ENCODE measurements around the gene LIN7C.
"Not testable (repeated sequence)": the region's sequence is repeated elsewhere in the genome, so short reads cannot be mapped to it uniquely, and the experiment has no call there.

The LIN7C gene

GRCh38 chr11:27468995-27469695 lies 37.4 kb downstream of the LIN7C start:
- no peak for ATAC-seq
- DNase-seq, result no peak

GRCh38 chr11:27468209-27468994 lies 38.2 kb downstream of the LIN7C start:
- ATAC-seq, result no peak
- no peak for DNase-seq

DNA sequence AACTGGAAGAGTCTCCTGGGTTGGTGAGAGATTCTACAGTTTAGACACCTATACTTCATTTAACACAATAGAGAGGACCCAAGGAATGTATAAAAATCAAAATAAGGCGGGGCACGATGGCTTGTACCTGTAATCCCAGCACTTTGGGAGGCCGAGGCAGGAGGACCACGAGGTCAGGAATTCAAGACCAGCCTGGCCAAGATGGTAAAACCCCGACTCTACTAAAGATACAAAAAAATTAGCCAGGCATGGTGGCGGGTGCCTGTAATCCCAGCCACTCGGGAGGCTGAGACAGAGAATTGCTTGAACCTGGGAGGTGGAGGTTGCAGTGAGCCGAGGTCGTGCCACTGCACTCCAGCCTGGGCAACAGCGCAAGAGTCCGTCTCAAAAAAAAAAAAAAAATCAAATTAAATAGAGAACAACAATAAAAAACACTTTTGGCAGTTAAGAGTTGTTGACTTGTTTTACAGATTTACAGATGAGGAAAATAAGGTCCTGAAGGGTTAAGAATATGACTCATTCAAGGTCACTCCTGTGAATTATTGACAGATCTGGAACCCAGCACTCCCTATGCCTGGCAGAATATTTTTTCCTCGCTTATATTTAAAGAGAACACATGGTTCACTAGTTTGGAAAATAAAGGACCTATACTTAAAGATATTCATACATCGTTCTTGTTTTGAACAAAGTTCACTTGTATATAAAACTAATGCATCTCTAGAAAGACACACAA lies 39.2 kb downstream of the LIN7C start:
- DNase-seq (no peak), ATAC-seq (no peak)

DNA sequence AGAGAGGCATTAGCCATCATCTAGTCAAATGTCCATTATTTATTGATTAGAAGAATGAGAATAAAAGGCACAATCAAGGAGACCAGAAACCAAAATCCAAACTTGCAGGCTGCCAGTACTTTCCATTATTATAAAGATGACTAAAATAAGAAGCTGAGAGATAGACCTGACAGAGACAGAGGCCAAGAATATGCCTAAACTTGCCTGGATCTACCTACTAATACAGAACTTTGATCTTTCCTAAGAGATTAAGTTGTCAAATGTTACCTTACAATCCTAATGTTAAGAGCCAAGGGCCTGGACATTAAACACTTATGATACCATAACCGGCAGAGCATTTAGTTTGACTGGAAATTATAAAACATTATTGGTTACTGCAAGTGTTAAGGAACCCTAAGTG lies 40.2 kb downstream of the LIN7C start:
- ATAC-seq, result no peak
- no peak for DNase-seq

DNA sequence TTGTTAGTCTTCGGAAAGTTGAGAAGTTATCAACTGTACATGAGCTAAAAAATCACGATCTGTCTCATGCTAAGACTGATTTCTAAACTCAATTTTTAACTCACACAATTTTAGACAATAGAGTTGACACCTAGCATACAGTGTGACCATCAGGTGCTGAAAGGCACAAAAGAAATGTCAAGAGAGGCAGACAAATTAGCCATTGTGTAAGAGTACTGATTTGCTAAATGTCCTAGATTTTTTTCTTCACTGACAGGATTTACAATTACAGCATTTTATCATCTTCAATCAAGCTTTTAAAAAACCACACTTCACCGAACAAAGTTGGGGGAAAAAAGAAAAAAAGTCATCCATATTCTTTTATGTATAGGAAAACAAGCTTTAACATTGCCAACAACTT lies 40.9 kb downstream of the LIN7C start:
- ATAC-seq (no peak), DNase-seq (no peak)

DNA sequence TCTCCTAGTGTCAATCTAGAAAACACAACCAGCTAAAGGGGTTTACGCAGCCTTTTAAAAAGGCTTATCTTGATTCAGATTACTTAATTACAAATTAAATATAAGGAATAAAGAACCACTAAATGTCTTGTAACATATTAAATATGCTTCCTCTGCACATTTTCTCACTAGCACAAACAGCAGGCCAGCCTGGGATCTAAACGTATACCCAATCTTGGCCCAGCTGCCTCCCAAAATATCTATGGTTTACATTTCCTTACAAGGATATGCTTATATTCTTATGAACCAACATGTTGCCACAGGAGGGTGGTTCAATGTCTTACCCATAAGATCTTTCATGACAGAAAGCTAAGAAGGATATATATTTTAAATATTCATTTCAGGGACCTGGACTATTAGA lies 41.7 kb downstream of the LIN7C start:
- ATAC-seq (no peak), DNase-seq (no peak)

- DNase-seq (no peak), ATAC-seq (no peak)
Measured at GRCh38 chr11:27464289-27464696, 42.3 kb downstream of the LIN7C start.

GRCh38 chr11:27462543-27462942 lies 44.0 kb downstream of the LIN7C start:
- DNase-seq (no peak), ATAC-seq (no peak)

DNA sequence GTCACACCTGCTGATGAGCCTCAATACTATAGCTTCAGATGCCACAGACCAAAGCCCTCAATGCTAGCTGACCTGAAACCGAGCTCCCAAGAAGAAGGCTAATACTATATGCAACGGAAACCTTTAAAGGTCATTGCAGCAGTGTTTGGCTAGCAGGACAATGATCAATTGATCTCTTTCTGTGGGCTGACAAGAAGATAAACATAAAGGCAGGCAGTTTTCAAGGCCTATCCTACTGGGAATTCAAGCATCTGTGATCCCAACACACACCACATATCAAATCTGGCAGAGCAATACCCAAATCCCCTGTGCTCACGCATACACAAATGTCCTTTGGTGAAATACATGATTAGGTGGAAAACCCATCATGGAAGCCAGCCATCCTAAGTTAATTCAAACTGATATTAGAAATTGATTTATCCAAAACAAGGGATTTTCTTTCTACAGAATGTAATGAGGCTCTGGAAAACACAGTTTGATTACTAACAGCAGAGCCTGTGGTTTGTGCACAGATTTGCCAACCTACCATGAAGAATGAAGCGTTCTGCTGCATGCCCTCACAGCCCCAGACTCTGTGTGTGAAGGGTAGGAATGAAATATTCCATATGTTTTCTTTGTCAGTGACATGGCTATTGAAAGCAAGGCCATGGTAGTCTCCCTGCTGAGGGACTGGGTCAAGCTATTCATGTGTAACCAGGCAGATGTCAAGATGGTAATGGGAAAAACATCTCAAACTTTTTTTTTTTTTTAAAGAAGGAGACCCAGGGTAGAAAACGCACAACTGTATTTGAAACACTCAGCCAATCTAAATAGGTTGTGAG lies 46.2 kb downstream of the LIN7C start:
- no peak for DNase-seq
- no peak for ATAC-seq

DNA sequence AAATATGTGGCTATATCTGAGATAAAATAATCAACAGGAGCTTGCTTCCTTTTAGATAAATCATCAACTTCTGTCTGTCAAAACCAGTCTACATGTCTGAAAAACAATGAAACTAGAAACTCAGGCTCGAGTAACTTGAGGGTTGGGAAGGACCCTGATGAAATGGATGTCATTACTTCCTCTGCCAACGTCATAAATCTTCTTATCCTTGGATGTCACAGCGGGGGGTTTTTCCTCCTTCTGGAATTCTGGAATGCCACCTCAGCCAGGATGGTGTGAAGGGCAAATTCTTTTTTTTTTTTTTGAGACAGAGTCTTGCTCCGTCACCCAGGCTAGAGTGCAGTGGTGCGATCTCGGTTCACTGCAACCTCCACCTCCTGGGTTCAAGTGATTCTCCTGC lies 47.4 kb downstream of the LIN7C start:
- ATAC-seq (no peak), DNase-seq (no peak)

DNA sequence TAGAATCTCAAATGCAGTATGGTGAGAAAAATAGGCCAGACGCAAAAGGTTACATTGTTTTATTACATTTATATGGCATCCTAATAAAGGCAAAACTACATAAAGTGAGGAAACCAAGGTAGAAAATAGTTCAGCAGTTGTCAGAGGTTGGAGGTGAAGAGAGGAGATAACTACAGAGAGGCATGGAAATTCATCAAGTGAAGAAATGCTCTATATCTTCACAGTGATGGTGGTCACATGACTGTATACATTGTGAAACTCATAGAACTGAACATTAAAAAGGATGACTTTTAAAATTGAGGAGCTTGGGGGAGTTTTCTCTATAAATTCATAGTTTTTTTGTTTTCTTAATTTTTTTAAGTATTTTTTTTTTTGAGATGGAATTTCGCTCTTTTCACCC lies 48.4 kb downstream of the LIN7C start:
- no peak for DNase-seq
- no peak for ATAC-seq

DNA sequence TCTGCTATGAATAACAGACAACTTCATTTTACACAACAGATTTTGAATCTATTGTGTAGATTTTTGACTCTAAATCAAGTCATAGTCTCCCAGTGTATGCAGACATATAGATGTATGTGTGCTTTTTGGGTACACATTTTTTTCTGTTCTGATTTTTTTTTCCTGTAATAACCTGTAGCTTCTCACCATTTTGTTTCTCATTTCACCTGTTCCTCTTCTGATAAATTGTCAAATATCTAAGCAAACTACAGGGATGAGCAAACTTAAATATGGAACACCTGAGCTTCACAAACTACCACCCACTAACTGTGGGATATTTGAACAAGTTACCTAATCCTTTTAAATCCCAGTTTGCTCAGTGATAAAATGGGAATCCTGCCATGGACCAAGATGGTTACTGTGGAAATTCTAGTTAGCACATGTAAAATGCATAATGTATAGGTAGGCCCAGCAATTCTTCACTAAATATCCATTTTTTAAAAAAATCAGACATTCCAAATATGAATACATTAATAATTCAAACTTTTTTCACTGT lies 49.7 kb downstream of the LIN7C start:
- ATAC-seq (no peak), DNase-seq (no peak)

DNA sequence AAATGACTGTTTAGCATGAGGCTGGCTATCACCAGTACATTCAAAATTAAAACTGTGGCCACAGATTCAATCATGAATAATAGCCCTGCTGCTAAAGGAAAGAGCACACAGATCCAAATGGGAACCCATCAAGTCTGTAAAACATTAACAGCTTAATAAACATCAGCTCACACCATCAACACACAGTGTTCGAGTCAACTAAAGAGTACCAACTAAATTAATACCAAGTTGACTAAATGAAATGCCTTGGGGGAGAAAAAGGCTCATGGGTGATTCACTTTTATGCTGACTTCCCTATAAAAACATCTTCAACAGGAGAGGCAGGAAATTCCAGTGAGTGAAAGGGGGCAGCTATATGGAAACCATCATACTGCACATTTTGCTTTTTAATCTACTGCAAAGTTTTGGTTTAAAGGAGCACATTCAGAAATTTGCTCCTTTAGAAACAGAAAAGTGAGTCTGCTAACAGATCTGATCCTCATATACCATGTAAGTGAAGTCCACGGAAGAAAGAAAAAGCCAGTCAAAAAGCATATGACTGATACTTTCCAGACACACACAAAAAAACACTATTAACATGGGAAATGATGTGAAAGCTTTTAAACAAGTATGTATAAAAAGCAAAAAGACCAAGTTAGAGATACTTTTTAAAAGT lies 50.3 kb downstream of the LIN7C start:
- DNase-seq (no peak), ATAC-seq (no peak)

DNA sequence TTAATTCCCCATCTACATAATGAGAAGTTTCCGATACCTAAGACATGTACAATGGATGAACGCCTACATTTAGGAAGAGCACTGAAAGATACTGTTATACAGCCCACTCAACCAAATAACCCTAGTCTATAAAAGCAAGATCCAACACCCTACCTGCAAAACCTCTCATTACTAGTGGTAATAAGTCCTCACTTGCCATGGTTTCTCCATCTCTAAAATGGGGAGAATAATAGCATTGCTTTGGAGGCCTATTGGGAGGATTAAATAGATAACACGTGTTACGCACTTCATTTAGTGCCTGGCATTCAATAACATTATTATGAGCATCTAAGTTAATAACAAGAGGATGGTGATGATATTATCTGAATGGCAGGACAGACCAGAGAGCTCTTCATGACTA lies 50.9 kb downstream of the LIN7C start:
- DNase-seq (no peak), ATAC-seq (no peak)

- no peak for DNase-seq
- ATAC-seq, result no peak
Measured at GRCh38 chr11:27453701-27454100, 52.9 kb downstream of the LIN7C start.

DNA sequence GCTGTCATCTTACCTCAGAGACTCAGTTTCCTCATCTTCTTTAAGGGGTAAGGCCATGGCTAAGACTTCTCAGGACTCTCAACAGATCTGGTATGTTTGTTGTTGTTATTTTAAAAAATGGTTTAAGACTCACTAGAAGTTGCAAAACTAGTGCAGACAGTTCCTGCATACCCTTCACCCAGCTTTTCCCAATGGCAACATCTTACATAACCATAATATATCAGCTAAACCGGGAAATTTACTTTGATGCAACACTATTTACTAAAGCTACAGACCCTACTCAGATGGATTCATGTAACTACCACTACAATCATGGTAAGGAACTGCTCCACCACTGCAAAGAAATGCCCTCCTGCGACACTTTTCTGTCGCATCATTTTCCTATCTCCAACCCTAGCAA lies 54.4 kb downstream of the LIN7C start:
- DNase-seq (no peak), ATAC-seq (no peak)

- ATAC-seq (no peak), DNase-seq (no peak)
Measured at GRCh38 chr11:27451244-27451965, 55.2 kb downstream of the LIN7C start.

DNA sequence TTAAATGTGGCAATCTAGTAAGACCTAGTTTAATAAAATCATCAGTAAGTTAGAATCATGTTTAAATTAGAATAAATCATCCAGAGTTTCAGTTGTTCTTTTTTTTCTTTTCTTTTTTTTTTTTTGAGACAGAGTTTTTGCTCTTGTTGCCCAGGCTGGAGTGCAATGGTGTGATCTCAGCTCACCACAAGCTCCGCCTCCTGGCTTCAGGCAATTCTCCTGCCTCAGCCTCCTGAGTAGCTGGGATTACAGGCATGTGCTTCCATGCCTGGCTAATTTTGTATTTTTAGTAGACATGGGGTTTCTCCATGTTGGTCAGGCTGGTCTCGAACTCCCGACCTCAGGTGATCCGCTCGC lies 58.4 kb downstream of the LIN7C start:
- DNase-seq, result not testable (repeated sequence)

GRCh38 chr11:27447288-27448183 lies 59.0 kb downstream of the LIN7C start:
- no peak for ATAC-seq
- DNase-seq, result no peak

More for the DNA sequence above, 58.4 kb downstream of the LIN7C start:
- ATAC-seq, result not testable (repeated sequence)

DNA sequence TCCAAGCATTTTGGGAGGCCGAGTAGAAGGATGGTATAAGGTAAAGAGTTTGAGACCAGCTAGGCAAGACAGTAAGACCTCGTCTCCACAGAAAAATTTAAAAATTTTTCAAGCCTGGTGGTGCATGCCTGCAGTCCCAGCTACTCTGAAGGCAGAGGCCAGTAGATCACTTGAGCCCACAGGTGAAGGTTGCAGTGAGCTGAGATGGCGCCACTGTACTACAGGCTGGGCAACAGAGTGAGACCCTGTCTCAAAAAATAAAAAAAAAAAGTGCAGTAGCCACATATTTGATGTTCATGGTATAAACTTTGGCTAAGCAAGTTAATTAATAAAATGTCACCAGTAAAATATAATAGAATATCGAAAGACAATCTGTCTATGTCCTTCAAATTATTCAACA lies 60.9 kb downstream of the LIN7C start:
- DNase-seq (no peak), ATAC-seq (no peak)

Measured in stimulated activated naive CD8-positive, alpha-beta T cell treated with anti-CD3 and anti-CD28 coated beads, Interleukin-15, Interleukin-2, amounts not matched to agents 100 U/mL and 50 U/mL, for 24 hours (primary cell).